HEK293 (cell line): ENCODE results near the gene GIMAP5.

ENCODE experiments used
- CTCF ChIA-PET: fragments of 350-600 bp; formaldehyde crosslinking; extraction: SDS; loops from one replicate; lab custom pipeline; 2021; ENCODE audit warnings: antibody characterized with exemption; lab: Yijun Ruan, JAX
- POLR2A ChIA-PET: fragments of 300-600 bp; formaldehyde crosslinking; extraction: SDS; loops from one replicate; lab custom pipeline; 2020; ENCODE audit warnings: antibody characterized with exemption, inconsistent platforms; lab: Yijun Ruan, JAX
- H3K27ac ChIP-seq: fragments of 200-500 bp; sonication (Bioruptor generic); 2 replicates; pipeline ENCODE4 v1.5.1; 2014; ENCODE audit warnings: low read depth, low read length, control low read depth, inconsistent platforms; ENCODE audit errors: extremely low read depth
- H3K36me3 ChIP-seq, 2 experiments: fragments of 200-500 bp in 1 of 2; sonication (Bioruptor generic) in 1 of 2; 1 replicate in 1 of 2; 2 replicates in 1 of 2; pipeline ENCODE4 v1.5.1; 2014 to 2017; ENCODE audit warnings: inconsistent platforms in 2 of 2, low read length in 2 of 2; ENCODE audit not compliant: control insufficient read depth in 2 of 2, insufficient read depth in 1 of 2
- H3K4me1 ChIP-seq: fragments of 200-500 bp; sonication (Bioruptor generic); 2 replicates; pipeline ENCODE4 v1.5.1; 2014; ENCODE audit warnings: mild to moderate bottlenecking, low read length, inconsistent platforms; ENCODE audit not compliant: control insufficient read depth, insufficient read depth
- H3K4me3 ChIP-seq: 2 replicates; pipeline ENCODE4 v1.5.1; 2011; ENCODE audit warnings: low read depth, mild to moderate bottlenecking, control low read depth, low read length, moderate library complexity
- H3K9me3 ChIP-seq: fragments of 200-500 bp; sonication (Bioruptor generic); 2 replicates; pipeline ENCODE4 v1.5.1; 2014; ENCODE audit warnings: low read depth, low read length, inconsistent platforms; ENCODE audit not compliant: control insufficient read depth, insufficient read depth
- HOXD13 ChIP-seq: sonication (generic); formaldehyde crosslinking; IDR thresholded peaks from 2 replicates; pipeline ENCODE4 v1.8.0; 2022; ENCODE audit warnings: missing genetic modification reagents, borderline replicate concordance
- SALL2 ChIP-seq: fragments of 450-650 bp; formaldehyde crosslinking; IDR thresholded peaks from 2 replicates; pipeline ENCODE4 v1.5.0; 2017; ENCODE audit warnings: missing biosample characterization, mild to moderate bottlenecking, missing genetic modification characterization, borderline replicate concordance
- TCF7L2 ChIP-seq: IDR thresholded peaks from 2 replicates; pipeline ENCODE4 v1.6.1; 2011; ENCODE audit warnings: low read depth, mild to moderate bottlenecking, inconsistent platforms, low read length, moderate library complexity, borderline replicate concordance
- WT1 ChIP-seq: fragments of 450-650 bp; formaldehyde crosslinking; IDR thresholded peaks from 2 replicates; pipeline ENCODE4 v1.5.1; 2016; ENCODE audit warnings: missing biosample characterization, missing genetic modification characterization
- ZBTB20 ChIP-seq: fragments of 450-650 bp; formaldehyde crosslinking; IDR thresholded peaks from 2 replicates; pipeline ENCODE4 v1.5.1; 2016; ENCODE audit warnings: missing biosample characterization, missing genetic modification characterization
- ZBTB49 ChIP-seq: fragments of 450-650 bp; formaldehyde crosslinking; IDR thresholded peaks from 2 replicates; pipeline ENCODE4 v1.5.1; 2016; ENCODE audit warnings: missing biosample characterization, missing genetic modification characterization, low read depth
- ZFP41 ChIP-seq: fragments of 450-650 bp; formaldehyde crosslinking; IDR thresholded peaks from 2 replicates; pipeline ENCODE4 v1.5.1; 2016; ENCODE audit warnings: missing biosample characterization, missing genetic modification characterization, borderline replicate concordance
- ZNF157 ChIP-seq: fragments of 450-650 bp; formaldehyde crosslinking; IDR thresholded peaks from 2 replicates; pipeline ENCODE4 v1.5.1; 2016; ENCODE audit warnings: missing biosample characterization, missing genetic modification characterization
- ZNF202 ChIP-seq: fragments of 450-650 bp; formaldehyde crosslinking; IDR thresholded peaks from 2 replicates; pipeline ENCODE4 v1.5.1; 2016; ENCODE audit warnings: missing biosample characterization, missing genetic modification characterization, borderline replicate concordance
- ZNF214 ChIP-seq: fragments of 450-650 bp; formaldehyde crosslinking; IDR thresholded peaks from 2 replicates; pipeline ENCODE4 v1.5.1; 2017; ENCODE audit warnings: missing biosample characterization, mild to moderate bottlenecking, missing genetic modification characterization, borderline replicate concordance
- ZNF248 ChIP-seq: fragments of 450-650 bp; formaldehyde crosslinking; IDR thresholded peaks from 2 replicates; pipeline ENCODE4 v1.5.1; 2017; ENCODE audit warnings: missing biosample characterization, missing genetic modification characterization
- ZNF324 ChIP-seq: fragments of 450-650 bp; formaldehyde crosslinking; IDR thresholded peaks from 2 replicates; pipeline ENCODE4 v1.5.1; 2016; ENCODE audit warnings: missing biosample characterization, missing genetic modification characterization
- ZNF350 ChIP-seq: fragments of 450-650 bp; formaldehyde crosslinking; IDR thresholded peaks from 2 replicates; pipeline ENCODE4 v1.5.0; 2017; ENCODE audit warnings: missing biosample characterization, mild to moderate bottlenecking, missing genetic modification characterization
- ZNF549 ChIP-seq: fragments of 450-650 bp; IDR thresholded peaks from 2 replicates; pipeline ENCODE4 v1.5.1; 2018; ENCODE audit warnings: missing biosample characterization, missing genetic modification characterization, mild to moderate bottlenecking, inconsistent platforms, moderate library complexity
- ZNF645 ChIP-seq: fragments of 450-650 bp; formaldehyde crosslinking; IDR thresholded peaks from 2 replicates; pipeline ENCODE4; 2016; ENCODE audit warnings: missing biosample characterization, missing genetic modification characterization
- ZNF677 ChIP-seq: fragments of 450-650 bp; IDR thresholded peaks from 2 replicates; pipeline ENCODE4 v1.5.0; 2018; ENCODE audit warnings: missing biosample characterization, mild to moderate bottlenecking, missing genetic modification characterization, moderate library complexity
- ZNF704 ChIP-seq: fragments of 450-650 bp; formaldehyde crosslinking; IDR thresholded peaks from 2 replicates; pipeline ENCODE4 v1.5.1; 2016; ENCODE audit warnings: missing biosample characterization, missing genetic modification characterization
- ZSCAN18 ChIP-seq: fragments of 450-650 bp; formaldehyde crosslinking; IDR thresholded peaks from 2 replicates; pipeline ENCODE4 v1.5.1; 2016; ENCODE audit warnings: missing biosample characterization, missing genetic modification characterization

GIMAP5 gene

GRCh38 chr7:150790416-150791075 is 53.3 kb downstream of the GIMAP5 start:
- POLR2A ChIA-PET = no interaction called here

GRCh38 chr7:150791304-150791703 is 54.1 kb downstream of the GIMAP5 start:
- Histone ChIP-seq H3K27ac (no peak overlapping the region), H3K9me3 (no peaks in the 10 kb centered on the region), H3K36me3 (no peaks in the 10 kb centered on the region), H3K4me1 (0 out of 2 replicates have a peak, but pooled peaks cover 3% of the 10 kb centered on the region), H3K4me3 (no peak overlapping the region)
- TF ChIP-seq ZBTB49 (tag by site-specific recombination) (no peak), SALL2 (tag by site-specific recombination) (no peak), ZNF202 (tag by site-specific recombination) (no peak), ZNF324 (tag by site-specific recombination) (no peak), HOXD13 (CRISPR knock-in tag) (no peak), ZNF645 (tag by site-specific recombination) (no peak), ZNF350 (tag by site-specific recombination) (no peak), TCF7L2 (no peak)
- POLR2A ChIA-PET = no interaction called here
- CTCF ChIA-PET = interaction anchor here (0.6 to 4.1 kb wide), 4 partner anchors 11 to 399 kb away, joined by 3 to 17 read pairs (median 4); no protein-coding TSS in a partner anchor

More at GRCh38 chr7:150790416-150791075, 53.3 kb downstream of the GIMAP5 start:
- H3K36me3 ChIP-seq = no peaks in the 10 kb centered on the region
- H3K9me3 ChIP-seq = no peaks in the 10 kb centered on the region
- CTCF ChIA-PET = interaction anchor here (0.6 to 4.7 kb wide), 3 partner anchors 12 to 87 kb away, joined by 4 to 57 read pairs (median 17); no protein-coding TSS in a partner anchor
- 0 out of 2 replicates have a peak, but pooled peaks cover 3% of the 10 kb centered on the region for H3K4me1 ChIP-seq
- H3K4me3 ChIP-seq = no peak overlapping the region
- no peak overlapping the region for H3K27ac ChIP-seq
- TF ChIP-seq ZNF704 (tag by site-specific recombination) (no peak), WT1 (tag by site-specific recombination) (no peak), ZNF677 (tag by site-specific recombination) (no peak), ZNF157 (tag by site-specific recombination) (no peak), ZBTB20 (tag by site-specific recombination) (no peak), ZNF248 (tag by site-specific recombination) (no peak), ZFP41 (tag by site-specific recombination) (no peak), ZNF549 (tag by site-specific recombination) (no peak), ZNF214 (tag by site-specific recombination) (no peak), ZNF645 (tag by site-specific recombination) (no peak), ZSCAN18 (tag by site-specific recombination) (no peak), TCF7L2 (no peak)
